ENCODE measurements around the gene POU2F1. TPM values are rescaled to one million over a fixed set of nuclear protein-coding genes. Genes with fewer than 3 reads are reported as not detected.

The POU2F1 gene
- polyA plus RNA-seq, 1 donor (not counting 4 experiments of a cell fraction or from before 2014, with no cell fraction given) = 3.2 TPM

- Histone ChIP-seq H3K4me2 (ENCODE audit: control insufficient read depth, extremely low read depth, insufficient read depth, low read depth, low read length) (no peak overlapping the region), H3K36me3 (ENCODE audit: control insufficient read depth in 2 of 2, extremely low read depth in 1 of 2, insufficient read depth in 2 of 2, low read length in 2 of 2) (no peaks in the 10 kb centered on the region), H3K9me1 (ENCODE audit: control insufficient read depth, extremely low read depth, insufficient read depth, low read length) (no peaks in the 10 kb centered on the region), H3K9me3 (ENCODE audit: control insufficient read depth, low read depth, low read length) (no peaks in the 10 kb centered on the region), H3K27me3 (ENCODE audit: control insufficient read depth, extremely low read depth, insufficient read depth, low read length) (peaks cover 11% of the 10 kb centered on the region), H3K4me1 (ENCODE audit: control insufficient read depth, extremely low read depth, insufficient read depth, low read length) (no peaks in the 10 kb centered on the region), H3K9ac (ENCODE audit: control insufficient read depth, extremely low read depth, insufficient read depth, low read length) (no peak overlapping the region), H3K27ac (ENCODE audit: control insufficient read depth, insufficient read depth, low read length) (no peak overlapping the region), H2AFZ (ENCODE audit: control insufficient read depth, low read length) (no peak overlapping the region), H4K20me1 (ENCODE audit: control insufficient read depth, extremely low read depth, insufficient read depth, low read length) (no peaks in the 10 kb centered on the region), H3K79me2 (ENCODE audit: control insufficient read depth, insufficient read depth, low read length) (no peaks in the 10 kb centered on the region), H3K4me3 (ENCODE audit: control insufficient read depth in 2 of 3, extremely low read depth in 1 of 3, insufficient read depth in 2 of 3, low read depth in 1 of 3, low read length in 3 of 3) (no peak overlapping the region)
- FAIRE-seq (no peak), DNase-seq (ENCODE audit: low read depth, low spot score) (no peak)
- dilution Hi-C loops (cut with MboI; ENCODE audit: extremely low pct_ligation_motif_present, low sequenced_read_pairs) = no loop called here
- TF ChIP-seq EZH2 (IDR thresholded peaks at IDR 0.05; ENCODE audit: low read length) (no peak), CTCF (optimal IDR thresholded peaks at IDR 0.05 in 1 of 3, IDR thresholded peaks at IDR 0.05 in 1 of 3, conservative IDR thresholded peaks at IDR 0.05 in 1 of 3; ENCODE audit: extremely low read depth in 1 of 3, insufficient read depth in 2 of 3, low read length in 3 of 3) (no peak)
Measured at GRCh38 chr1:167474191-167474641, 253.5 kb downstream of the POU2F1 start.

GRCh38 chr1:167476061-167476460, 255.4 kb downstream of the POU2F1 start:
- Histone ChIP-seq H3K9me3 (ENCODE audit: control insufficient read depth, low read depth, low read length) (no peaks in the 10 kb centered on the region), H3K27me3 (ENCODE audit: control insufficient read depth, extremely low read depth, insufficient read depth, low read length) (peaks cover 11% of the 10 kb centered on the region), H3K79me2 (ENCODE audit: control insufficient read depth, insufficient read depth, low read length) (no peaks in the 10 kb centered on the region), H4K20me1 (ENCODE audit: control insufficient read depth, extremely low read depth, insufficient read depth, low read length) (no peaks in the 10 kb centered on the region), H3K4me3 (ENCODE audit: control insufficient read depth in 2 of 3, extremely low read depth in 1 of 3, insufficient read depth in 2 of 3, low read depth in 1 of 3, low read length in 3 of 3) (no peak overlapping the region), H3K27ac (ENCODE audit: control insufficient read depth, insufficient read depth, low read length) (no peak overlapping the region), H3K9ac (ENCODE audit: control insufficient read depth, extremely low read depth, insufficient read depth, low read length) (no peak overlapping the region), H2AFZ (ENCODE audit: control insufficient read depth, low read length) (no peak overlapping the region), H3K4me1 (ENCODE audit: control insufficient read depth, extremely low read depth, insufficient read depth, low read length) (no peaks in the 10 kb centered on the region), H3K36me3 (ENCODE audit: control insufficient read depth in 2 of 2, extremely low read depth in 1 of 2, insufficient read depth in 2 of 2, low read length in 2 of 2) (no peaks in the 10 kb centered on the region), H3K4me2 (ENCODE audit: control insufficient read depth, extremely low read depth, insufficient read depth, low read depth, low read length) (no peak overlapping the region), H3K9me1 (ENCODE audit: control insufficient read depth, extremely low read depth, insufficient read depth, low read length) (no peaks in the 10 kb centered on the region)
- FAIRE-seq = no peak
- DNase-seq (ENCODE audit: low read depth, low spot score) = no peak
- dilution Hi-C loops (cut with MboI; ENCODE audit: extremely low pct_ligation_motif_present, low sequenced_read_pairs) = no loop called here
- TF ChIP-seq CTCF (optimal IDR thresholded peaks at IDR 0.05 in 1 of 3, IDR thresholded peaks at IDR 0.05 in 1 of 3, conservative IDR thresholded peaks at IDR 0.05 in 1 of 3; ENCODE audit: extremely low read depth in 1 of 3, insufficient read depth in 2 of 3, low read length in 3 of 3) (no peak), EZH2 (IDR thresholded peaks at IDR 0.05; ENCODE audit: low read length) (no peak)

Other genes starting within 250 kb of the POU2F1 start
- gene ILDR2, start 245.3 kb upstream of the POU2F1 start, polyA plus RNA-seq = not detected in 3 replicates
- not detected in 3 replicates for gene MAEL, start 231.6 kb upstream of the POU2F1 start, polyA plus RNA-seq
- not detected in 3 replicates for gene GPA33, start 130.5 kb upstream of the POU2F1 start, polyA plus RNA-seq
- gene STYXL2, start 126.8 kb upstream of the POU2F1 start, polyA plus RNA-seq = not detected in 3 replicates